PC-3 (cell line): ENCODE measurements around the gene BMF. TPM values are rescaled to one million over a fixed set of nuclear protein-coding genes. Genes with fewer than 3 reads are reported as not detected.

Experiments
- ATAC-seq: fragments of 200-7000 bp; cut with Tn5 transposase; 2 replicates; pipeline ENCODE4 v1.9.1; 2020; ENCODE audit warnings: mild to moderate bottlenecking, moderate library complexity
- BruUV-seq: library from RNA; stranded (reverse); fragments of 400-500 nt; replicated peaks from 2 replicates; lab custom pipeline; 2021; lab: Mats Ljungman, UMichigan
- CTCF ChIA-PET: fragments of 300-600 bp; sonication (Branson Sonifier 250); formaldehyde crosslinking; loops from one replicate; lab custom pipeline; 2022; ENCODE audit warnings: antibody characterized with exemption; lab: Charles Lee
- POLR2A ChIA-PET: fragments of 300-600 bp; sonication (Branson Sonifier 250); formaldehyde crosslinking; loops from one replicate; lab custom pipeline; 2022; ENCODE audit warnings: antibody characterized with exemption; ENCODE audit not compliant: unreplicated experiment; lab: Charles Lee
- DNase-seq: peaks from one replicate; pipeline ENCODE4 v3.0.0-alpha.2; 2015
- H2AFZ ChIP-seq: fragments of 300-600 bp; sonication (generic); 2 replicates; pipeline ENCODE4 v1.6.0; 2016; ENCODE audit warnings: antibody characterized with exemption, low read length
- H3F3A ChIP-seq: fragments of 300-600 bp; sonication (generic); one replicate; pipeline ENCODE4 v1.6.0; 2017; ENCODE audit warnings: antibody characterized with exemption, low read length, control low read depth, mild to moderate bottlenecking; ENCODE audit not compliant: unreplicated experiment
- H3K27ac ChIP-seq: fragments of 300-600 bp; sonication (generic); 2 replicates; pipeline ENCODE4 v1.5.1; 2016; ENCODE audit warnings: mild to moderate bottlenecking, low read length
- H3K27me3 ChIP-seq: fragments of 300-600 bp; sonication (generic); 2 replicates; pipeline ENCODE4 v1.6.1; 2016; ENCODE audit warnings: low read length, mixed read lengths
- H3K36me3 ChIP-seq: fragments of 300-600 bp; sonication (generic); 2 replicates; pipeline ENCODE4 v1.6.1; 2016; ENCODE audit warnings: low read depth, mixed run types, low read length, mixed read lengths
- H3K4me1 ChIP-seq: fragments of 300-600 bp; sonication (generic); 2 replicates; pipeline ENCODE4 v1.5.1; 2016; ENCODE audit warnings: low read length; ENCODE audit not compliant: insufficient read depth
- H3K4me2 ChIP-seq: fragments of 300-600 bp; sonication (generic); 2 replicates; pipeline ENCODE4 v1.6.0; 2016; ENCODE audit warnings: low read length
- H3K4me3 ChIP-seq: fragments of 300-600 bp; sonication (generic); 2 replicates; pipeline ENCODE4 v1.5.1; 2016; ENCODE audit warnings: mild to moderate bottlenecking, low read length, mixed read lengths
- H3K79me2 ChIP-seq: fragments of 300-600 bp; sonication (generic); 2 replicates; pipeline ENCODE4 v1.6.1; 2017; ENCODE audit warnings: low read length, mixed read lengths
- H3K9ac ChIP-seq: fragments of 300-600 bp; sonication (generic); 2 replicates; pipeline ENCODE4 v1.6.0; 2016; ENCODE audit warnings: mild to moderate bottlenecking, low read length
- H3K9me2 ChIP-seq: fragments of 300-600 bp; sonication (generic); replicated peaks from 2 replicates; pipeline ENCODE4 v1.6.1; 2016; ENCODE audit warnings: mixed run types, low read length, mixed read lengths
- H3K9me3 ChIP-seq: fragments of 300-600 bp; sonication (generic); 2 replicates; pipeline ENCODE4 v1.6.1; 2016; ENCODE audit warnings: low read length, mixed read lengths
- H4K20me1 ChIP-seq: fragments of 300-600 bp; sonication (generic); 2 replicates; pipeline ENCODE4 v1.6.1; 2016; ENCODE audit warnings: low read length, mixed read lengths
- EZH2 ChIP-seq: fragments of 300-600 bp; sonication (generic); IDR thresholded peaks from one replicate; pipeline ENCODE4 v1.6.1; 2017; ENCODE audit warnings: antibody characterized with exemption, mild to moderate bottlenecking, low read length; ENCODE audit not compliant: unreplicated experiment
- EZH2phosphoT487 ChIP-seq: fragments of 300-600 bp; sonication (generic); IDR thresholded peaks from 2 replicates; pipeline ENCODE4 v1.6.1; 2018; ENCODE audit warnings: mild to moderate bottlenecking, antibody characterized with exemption, low read length, borderline replicate concordance
- intact Hi-C: fragments of 100-400 bp; cut with micrococcal nuclease; formaldehyde crosslinking; loops from 2 replicates; pipeline ENCODE4 v1.9.0; 2023
- total RNA-seq: library from RNA; depleted of rRNA; stranded (reverse); fragments of >200 nt; gene quantifications from 2 replicates; pipeline ENCODE4 v1.2.3, GENCODE V29; 2014
- TF ChIP-seq, protein P1 (sequence below): fragments of 300-600 bp; sonication (generic); conservative IDR thresholded peaks from 2 replicates; pipeline ENCODE4 v1.5.1; 2017; ENCODE audit warnings: antibody characterized with exemption, low read depth, mild to moderate bottlenecking, low read length

BMF gene
- total RNA-seq, 1 experiment from 2014 or later: 0.95 TPM

DNA sequence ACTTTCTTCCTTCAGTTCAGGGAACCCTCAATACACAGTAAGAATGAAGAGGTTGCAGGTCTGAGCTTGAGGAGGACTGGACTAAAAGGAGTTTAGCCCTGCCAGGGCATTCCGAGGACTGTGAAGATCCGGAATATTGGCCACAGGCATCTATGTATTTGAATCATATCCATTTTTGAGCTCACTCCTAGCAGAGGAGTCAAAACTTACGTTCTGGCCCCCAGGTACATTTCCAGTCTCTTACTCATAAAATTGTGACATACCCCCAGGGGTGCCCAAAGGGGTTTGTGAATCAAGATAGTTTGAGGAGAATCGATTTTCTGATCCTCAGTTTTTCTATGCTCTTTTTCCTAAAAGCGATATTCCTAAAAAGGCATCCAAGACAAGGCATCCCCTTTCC, 42.1 kb downstream of the BMF start:
- intact Hi-C loops: no loop called here
- Histone ChIP-seq H3K27ac (no peak overlapping the region), H4K20me1 (no peaks in the 10 kb centered on the region), H3K9ac (no peak overlapping the region), H2AFZ (no peak overlapping the region), H3K4me1 (peaks cover 62% of the 10 kb centered on the region), H3K4me3 (no peak overlapping the region), H3K9me2 (no peaks in the 10 kb centered on the region), H3K9me3 (no peaks in the 10 kb centered on the region), H3K36me3 (no peaks in the 10 kb centered on the region), H3K4me2 (no peak overlapping the region), H3K27me3 (no peaks in the 10 kb centered on the region), H3K79me2 (no peaks in the 10 kb centered on the region), H3F3A (no peaks in the 10 kb centered on the region)
- BruUV-seq: no TSS peak
- peak; percentile 19 for DNase-seq
- ChIA-PET POLR2A (no interaction called here), CTCF (no interaction called here)
- TF ChIP-seq EZH2phosphoT487: no peak
- TF ChIP-seq EZH2: no peak
- TF ChIP-seq, protein P1, sequence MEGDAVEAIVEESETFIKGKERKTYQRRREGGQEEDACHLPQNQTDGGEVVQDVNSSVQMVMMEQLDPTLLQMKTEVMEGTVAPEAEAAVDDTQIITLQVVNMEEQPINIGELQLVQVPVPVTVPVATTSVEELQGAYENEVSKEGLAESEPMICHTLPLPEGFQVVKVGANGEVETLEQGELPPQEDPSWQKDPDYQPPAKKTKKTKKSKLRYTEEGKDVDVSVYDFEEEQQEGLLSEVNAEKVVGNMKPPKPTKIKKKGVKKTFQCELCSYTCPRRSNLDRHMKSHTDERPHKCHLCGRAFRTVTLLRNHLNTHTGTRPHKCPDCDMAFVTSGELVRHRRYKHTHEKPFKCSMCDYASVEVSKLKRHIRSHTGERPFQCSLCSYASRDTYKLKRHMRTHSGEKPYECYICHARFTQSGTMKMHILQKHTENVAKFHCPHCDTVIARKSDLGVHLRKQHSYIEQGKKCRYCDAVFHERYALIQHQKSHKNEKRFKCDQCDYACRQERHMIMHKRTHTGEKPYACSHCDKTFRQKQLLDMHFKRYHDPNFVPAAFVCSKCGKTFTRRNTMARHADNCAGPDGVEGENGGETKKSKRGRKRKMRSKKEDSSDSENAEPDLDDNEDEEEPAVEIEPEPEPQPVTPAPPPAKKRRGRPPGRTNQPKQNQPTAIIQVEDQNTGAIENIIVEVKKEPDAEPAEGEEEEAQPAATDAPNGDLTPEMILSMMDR: no peak
- ATAC-seq: no peak

GRCh38 chr15:40065166-40065565, 43.5 kb downstream of the BMF start:
- Histone ChIP-seq H3K79me2 (no peaks in the 10 kb centered on the region), H2AFZ (no peak overlapping the region), H3K27me3 (no peaks in the 10 kb centered on the region), H3F3A (no peaks in the 10 kb centered on the region), H4K20me1 (no peaks in the 10 kb centered on the region), H3K27ac (peak overlapping the region; percentile 91), H3K4me2 (0 out of 2 replicates have a peak overlapping the region, but pooled peaks have one; percentile 54), H3K4me1 (peaks cover 61% of the 10 kb centered on the region), H3K9me2 (no peaks in the 10 kb centered on the region), H3K9ac (no peak overlapping the region), H3K4me3 (no peak overlapping the region), H3K36me3 (no peaks in the 10 kb centered on the region), H3K9me3 (no peaks in the 10 kb centered on the region)
- ChIA-PET CTCF (no interaction called here), POLR2A (no interaction called here)
- BruUV-seq: no TSS peak
- ATAC-seq (no peak), DNase-seq (no peak)
- TF ChIP-seq EZH2 (no peak), EZH2phosphoT487 (no peak)
- TF ChIP-seq, protein P1: no peak
- intact Hi-C loops: no loop called here

GRCh38 chr15:40064231-40064894, 44.3 kb downstream of the BMF start:
- intact Hi-C loops: no loop called here
- Histone ChIP-seq H3K4me3 (no peak overlapping the region), H3K4me2 (peak overlapping the region; percentile 54), H3K79me2 (no peaks in the 10 kb centered on the region), H3F3A (no peaks in the 10 kb centered on the region), H3K9me2 (no peaks in the 10 kb centered on the region), H3K4me1 (peaks cover 53% of the 10 kb centered on the region), H3K36me3 (no peaks in the 10 kb centered on the region), H4K20me1 (no peaks in the 10 kb centered on the region), H3K9ac (peak overlapping the region; percentile 51), H3K27ac (peak overlapping the region; percentile 91), H2AFZ (no peak overlapping the region), H3K27me3 (no peaks in the 10 kb centered on the region), H3K9me3 (no peaks in the 10 kb centered on the region)
- TF ChIP-seq EZH2phosphoT487: no peak
- TF ChIP-seq, protein P1: no peak
- TF ChIP-seq EZH2: no peak
- ATAC-seq: peak; percentile 39
- DNase-seq: peak; percentile 92
- BruUV-seq: no TSS peak
- ChIA-PET CTCF (no interaction called here), POLR2A (no interaction called here)
